ENCODE measurements around the gene GRID1.

- no peak for TF ChIP-seq EZH2 (optimal IDR thresholded peaks at IDR 0.05; ENCODE audit: low read depth, low read length)
- TF ChIP-seq CTCF (IDR thresholded peaks at IDR 0.05; ENCODE audit: low read length) = no peak
- no peak for TF ChIP-seq EZH2phosphoT487 (IDR thresholded peaks at IDR 0.05; ENCODE audit: low read length)
Observed at GRCh38 chr10:85645926-85646711, 720.5 kb downstream of the GRID1 start.
